Fibroblast of lung (primary cell): ENCODE data around the gene ITPK1.

Experiments
- CTCF ChIP-seq, 2 donors: IDR thresholded peaks in 1 of 2; conservative IDR thresholded peaks in 1 of 2; 1 replicate in 1 of 2; 2 replicates in 1 of 2; pipeline ENCODE4 v1.5.1; 2011 to 2012; ENCODE audit warnings: low read length in 2 of 2, control low read depth in 1 of 2, inconsistent platforms in 1 of 2, low read depth in 1 of 2, mild to moderate bottlenecking in 1 of 2
- EZH2 ChIP-seq: IDR thresholded peaks from 2 replicates; pipeline ENCODE4 v1.5.1; 2012; ENCODE audit warnings: low read length, control low read depth, mild to moderate bottlenecking; ENCODE audit errors: missing control alignments

GRCh38 chr14:92951912-92952471, 163.7 kb downstream of the ITPK1 start:
- peak; percentile 87 to 93 for TF ChIP-seq CTCF (conservative IDR thresholded peaks at IDR 0.05 in 1 of 2, IDR thresholded peaks at IDR 0.05 in 1 of 2; ENCODE audit: low read depth in 1 of 2, low read length in 2 of 2)
- TF ChIP-seq EZH2 = no peak
